Omental fat pad (tissue), 4 donors: ENCODE measurements around the gene ZNF581. TPM values are rescaled to one million over a fixed set of nuclear protein-coding genes. Genes with fewer than 3 reads are reported as not detected.
A peak's percentile ranks its signal among the peaks of the same experiment; 100 is the strongest.

Experiments used
- ATAC-seq: fragments of 150-250 bp; one replicate; pipeline ENCODE4 v1.9.1; 2016; ENCODE audit warnings: mild to moderate bottlenecking, moderate library complexity; ENCODE audit not compliant: low FRiP score
- DNase-seq: peaks from one replicate; pipeline ENCODE4 v3.0.0-alpha.2; 2019; ENCODE audit warnings: low spot score
- CTCF ChIP-seq, 3 donors: fragments of 450-650 bp; IDR thresholded peaks; one replicate each; pipeline ENCODE4 v1.5.1; 2016 to 2017; ENCODE audit warnings: antibody characterized with exemption in 3 of 3, mild to moderate bottlenecking in 3 of 3, moderate library complexity in 2 of 3
- total RNA-seq, 4 donors: library from RNA; depleted of rRNA; stranded (reverse); fragments of >200 nt; gene quantifications; one replicate each; pipeline ENCODE4 v1.1.0, GENCODE V29; 2016

Gene ZNF581
- total RNA-seq, 4 donors from 2014 or later = 9.9 to 15.0 (median 11.9) TPM

- no peak for TF ChIP-seq CTCF (IDR thresholded peaks at IDR 0.05)
- ATAC-seq = no peak
- no peak for DNase-seq
Measured at GRCh38 chr19:55672418-55672817, 29.0 kb downstream of the ZNF581 start.

GRCh38 chr19:55673465-55673864 is 30.0 kb downstream of the ZNF581 start:
- DNase-seq (no peak), ATAC-seq (no peak)
- no peak for TF ChIP-seq CTCF (IDR thresholded peaks at IDR 0.05)

- no peak for DNase-seq
- no peak for ATAC-seq
- TF ChIP-seq CTCF (IDR thresholded peaks at IDR 0.05) = no peak
Measured at GRCh38 chr19:55673889-55674288, 30.4 kb downstream of the ZNF581 start.

- no peak for TF ChIP-seq CTCF (IDR thresholded peaks at IDR 0.05)
- no peak for ATAC-seq
- DNase-seq = no peak
Measured at GRCh38 chr19:55674459-55674840, 31.0 kb downstream of the ZNF581 start.

- TF ChIP-seq CTCF (IDR thresholded peaks at IDR 0.05) = no peak
- DNase-seq = peak; percentile 84
- ATAC-seq = peak; percentile 86
Measured at GRCh38 chr19:55674841-55675660, 31.6 kb downstream of the ZNF581 start, which contains the start of gene EPN1. TSS of gene EPN1 (plus strand) at chr19:55675226. CDS start at chr19:55678628, 3,402 bp downstream.

GRCh38 chr19:55675661-55676354 is 32.4 kb downstream of the ZNF581 start:
- TF ChIP-seq CTCF (IDR thresholded peaks at IDR 0.05) = no peak
- DNase-seq = no peak
- no peak for ATAC-seq
